ENCODE data around the gene SPATA31D3. TPM values are rescaled to one million over a fixed set of nuclear protein-coding genes. Genes with fewer than 3 reads are reported as not detected.

SPATA31D3 gene
- total and polyA plus RNA-seq, 2 of the 8 experiments (the other 6 are each of a cell fraction or from before 2014, with no cell fraction given), result not detected

DNA sequence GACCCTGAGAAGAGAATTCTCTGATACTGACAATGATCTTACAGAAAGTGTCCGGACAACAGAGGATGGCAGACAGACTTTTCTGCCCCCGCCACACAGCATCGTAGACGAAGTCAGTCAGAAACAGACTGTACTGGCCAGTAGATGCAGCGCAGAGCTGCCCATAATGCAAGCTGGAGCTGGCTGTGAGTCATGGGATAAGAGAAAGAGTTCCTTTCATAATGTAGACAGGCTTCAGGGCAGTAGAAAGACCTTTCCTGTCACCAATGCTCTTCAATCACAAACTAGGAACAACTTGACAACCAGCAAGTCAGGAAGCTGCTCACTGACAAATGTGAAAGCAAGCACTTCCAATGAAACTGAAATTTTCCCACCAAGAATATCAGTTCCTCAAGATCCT is 50.4 kb downstream of the SPATA31D3 start:
- no peak overlapping the region for H2AFZ ChIP-seq (ENCODE audit: low read length)
- no peaks in the 10 kb centered on the region for H3K4me1 ChIP-seq (replicated peaks in 1 of 4; ENCODE audit: control insufficient read depth in 3 of 4, insufficient read depth in 4 of 4, low read length in 3 of 4)
- H4K20me1 ChIP-seq (replicated peaks in 1 of 2; ENCODE audit: control insufficient read depth in 1 of 2, insufficient read depth in 2 of 2, low read length in 2 of 2), result no peaks in the 10 kb centered on the region
- H3K56ac ChIP-seq (replicated peaks; ENCODE audit: insufficient read length, low read depth, low read length), result no peak overlapping the region
- H3K27ac ChIP-seq (ENCODE audit: low read depth, low read length), result no peak overlapping the region
- H2BK15ac ChIP-seq (ENCODE audit: low read length), result no peak overlapping the region
- no peaks in the 10 kb centered on the region for H3K23me2 ChIP-seq (ENCODE audit: low read depth, low read length)
- H2BK12ac ChIP-seq (ENCODE audit: low read depth, low read length), result no peak overlapping the region
- H3K4me3 ChIP-seq (ENCODE audit: extremely low read depth in 1 of 4, insufficient read depth in 2 of 4, low read depth in 3 of 4, low read length in 4 of 4), result no peak overlapping the region
- H3K27me3 ChIP-seq (replicated peaks in 1 of 4; ENCODE audit: control insufficient read depth in 3 of 4, extremely low read depth in 1 of 4, insufficient read depth in 3 of 4, low read length in 3 of 4), result no peaks in the 10 kb centered on the region
- no peak overlapping the region for H4K5ac ChIP-seq (ENCODE audit: insufficient read length, low read depth, low read length)
- CTCF ChIA-PET (ENCODE audit: partially characterized antibody), result no interaction called here
- H3K4ac ChIP-seq (replicated peaks; ENCODE audit: insufficient read length, low read depth, low read length), result no peak overlapping the region
- no peak overlapping the region for H3K14ac ChIP-seq (ENCODE audit: insufficient read length)
- no peak overlapping the region for H2BK5ac ChIP-seq (ENCODE audit: low read depth, low read length)
- no peaks in the 10 kb centered on the region for H3K79me1 ChIP-seq (ENCODE audit: low read depth, low read length)
- no peak overlapping the region for H4K91ac ChIP-seq (replicated peaks; ENCODE audit: insufficient read length, low read length)
- H3K9ac ChIP-seq (replicated peaks in 1 of 4; ENCODE audit: extremely low read depth in 1 of 4, low read depth in 3 of 4, low read length in 3 of 4), result no peak overlapping the region
- no peak for FAIRE-seq
- no peak overlapping the region for H2BK120ac ChIP-seq (replicated peaks; ENCODE audit: low read depth, low read length)
- no peak overlapping the region for H3K23ac ChIP-seq (ENCODE audit: insufficient read length)
- TF ChIP-seq KDM5A (IDR thresholded peaks at IDR 0.05; ENCODE audit: low read length) (no peak), TBP (IDR thresholded peaks at IDR 0.05; ENCODE audit: low read depth, low read length) (no peak), SAP30 (IDR thresholded peaks at IDR 0.05; ENCODE audit: insufficient read depth, insufficient replicate concordance, low read length) (no peak), EP300 (IDR thresholded peaks at IDR 0.05; ENCODE audit: borderline replicate concordance in 1 of 2, low read depth in 2 of 2, low read length in 2 of 2) (no peak), POU5F1 (IDR thresholded peaks at IDR 0.05; ENCODE audit: low read depth, low read length) (no peak), PHF8 (conservative IDR thresholded peaks at IDR 0.05; ENCODE audit: low read depth, low read length) (no peak), CBX8 (IDR thresholded peaks at IDR 0.05; ENCODE audit: borderline replicate concordance, low read depth, low read length) (no peak), SRF (IDR thresholded peaks at IDR 0.05; ENCODE audit: low read depth, low read length) (no peak), KDM4A (IDR thresholded peaks at IDR 0.05; ENCODE audit: low read depth, low read length, severe bottlenecking) (no peak), TCF12 (IDR thresholded peaks at IDR 0.05; ENCODE audit: low read depth, low read length) (no peak), POLR2A (IDR thresholded peaks at IDR 0.05; ENCODE audit: control extremely low read depth in 1 of 2, low read depth in 2 of 2, low read length in 2 of 2) (no peak), CHD1 (IDR thresholded peaks at IDR 0.05; ENCODE audit: low read depth, low read length) (no peak), TEAD4 (IDR thresholded peaks at IDR 0.05; ENCODE audit: low read depth, low read length) (no peak), BRCA1 (IDR thresholded peaks at IDR 0.05; ENCODE audit: low read depth, low read length) (no peak), MAFK (IDR thresholded peaks at IDR 0.05; ENCODE audit: low read depth, low read length) (no peak), YY1 (IDR thresholded peaks at IDR 0.05; ENCODE audit: low read depth, low read length) (no peak), POLR2AphosphoS5 (IDR thresholded peaks at IDR 0.05; ENCODE audit: low read depth, low read length) (no peak)
- H3K18ac ChIP-seq (ENCODE audit: extremely low read depth, low read length), result no peak overlapping the region
- no peak overlapping the region for H2BK20ac ChIP-seq (ENCODE audit: low read length)
- POLR2A ChIA-PET (ENCODE audit: partially characterized antibody), result interaction anchor here (0.6 kb wide), 2 partner anchors 127 to 320 kb away, joined by 3 read pairs; no protein-coding TSS in a partner anchor
- no peak overlapping the region for H4K8ac ChIP-seq (ENCODE audit: extremely low read depth, insufficient read depth, low read length)
- H3K9me3 ChIP-seq (ENCODE audit: insufficient read depth in 2 of 2, low read depth in 1 of 2, low read length in 1 of 2), result no peaks in the 10 kb centered on the region
- no peaks in the 10 kb centered on the region for H3K79me2 ChIP-seq (ENCODE audit: control insufficient read depth in 1 of 2, insufficient read depth in 2 of 2, low read length in 2 of 2)
- H3K36me3 ChIP-seq (ENCODE audit: control insufficient read depth in 2 of 4, insufficient read depth in 4 of 4, low read length in 3 of 4), result no peaks in the 10 kb centered on the region
- 93% methylated on average over 5 of the region's 5 CpGs; no CpG with 5 or more reads in 1 of the 2 experiments for WGBS, 2 experiments (ENCODE audit: extremely low coverage in 1 of 2, insufficient coverage in 1 of 2, insufficient read length in 1 of 2, insufficient replicate concordance in 2 of 2, low coverage in 1 of 2, low lambda C conversion rate in 2 of 2, missing lambda C conversion rate in 1 of 2)
- no peak overlapping the region for H2AK5ac ChIP-seq (ENCODE audit: low read depth, low read length)
- H3K4me2 ChIP-seq (ENCODE audit: insufficient read depth in 1 of 2, low read depth in 2 of 2, low read length in 2 of 2), result no peak overlapping the region
- no peak for DNase-seq (ENCODE audit: low read depth in 1 of 2, low spot score in 2 of 2)

All from H1 (cell line).